Measurements from ENCODE around the gene ZG16. TPM values are rescaled to one million over a fixed set of nuclear protein-coding genes. Genes with fewer than 3 reads are reported as not detected.

ZG16 gene
- total and polyA plus RNA-seq, 2 of the 8 experiments (the other 6 are each of a cell fraction or from before 2014, with no cell fraction given), result not detected

DNA sequence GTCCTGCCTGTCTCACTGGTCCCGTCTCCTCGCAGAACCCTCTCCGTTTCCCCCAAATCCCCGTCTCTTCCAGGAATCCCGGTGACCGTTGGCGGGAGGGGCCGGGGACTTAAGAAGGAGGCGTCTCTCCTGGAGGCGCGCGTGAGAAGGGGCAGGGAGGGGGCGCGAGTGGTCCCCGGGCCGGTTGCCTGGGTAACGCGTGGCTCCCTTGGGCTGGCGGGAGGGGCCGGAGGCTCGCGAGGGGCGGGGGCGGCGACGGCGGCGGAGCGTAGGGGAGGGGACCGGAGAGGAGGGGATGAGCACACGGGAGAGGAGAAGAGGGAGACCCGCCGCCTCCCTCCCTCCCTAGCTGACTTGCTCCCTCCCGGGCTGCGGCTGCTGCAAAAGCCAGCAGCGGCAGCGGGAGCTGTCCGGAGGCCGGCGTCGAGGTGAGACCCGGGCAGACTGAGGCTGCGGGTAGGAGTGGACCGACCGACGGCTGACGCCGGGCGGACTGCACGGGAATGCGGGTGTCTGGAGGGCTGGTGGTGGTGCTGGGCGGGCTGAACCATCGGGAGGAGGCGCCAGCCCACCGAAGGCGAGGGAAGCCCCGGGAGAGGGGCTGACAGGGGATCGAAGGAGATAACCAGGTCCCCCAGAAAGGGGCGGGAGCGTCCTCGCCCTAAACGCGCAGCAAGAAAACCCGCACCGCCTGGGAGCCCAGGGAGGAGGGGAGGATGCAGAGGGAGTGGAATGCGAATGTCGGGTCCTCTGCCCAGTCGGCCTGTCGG lies 34.0 kb downstream of the ZG16 start, which contains the start of gene PRRT2 (continued):
- no peak for TF ChIP-seq JUND (IDR thresholded peaks at IDR 0.05; ENCODE audit: low read length)
- no peak for TF ChIP-seq CBX8 (IDR thresholded peaks at IDR 0.05; ENCODE audit: borderline replicate concordance, low read depth, low read length)
- TF ChIP-seq TAF1 (IDR thresholded peaks at IDR 0.05; ENCODE audit: low read depth, low read length), result no peak
- no peak for TF ChIP-seq CREB1 (IDR thresholded peaks at IDR 0.05)
- peak in 1 of 2 experiments; percentile 50; a peak in 2 of 4 replicates for TF ChIP-seq SIN3A (conservative IDR thresholded peaks at IDR 0.05 in 1 of 2, IDR thresholded peaks at IDR 0.05 in 1 of 2; ENCODE audit: low read depth in 1 of 2, low read length in 2 of 2)
- TF ChIP-seq, protein P1, sequence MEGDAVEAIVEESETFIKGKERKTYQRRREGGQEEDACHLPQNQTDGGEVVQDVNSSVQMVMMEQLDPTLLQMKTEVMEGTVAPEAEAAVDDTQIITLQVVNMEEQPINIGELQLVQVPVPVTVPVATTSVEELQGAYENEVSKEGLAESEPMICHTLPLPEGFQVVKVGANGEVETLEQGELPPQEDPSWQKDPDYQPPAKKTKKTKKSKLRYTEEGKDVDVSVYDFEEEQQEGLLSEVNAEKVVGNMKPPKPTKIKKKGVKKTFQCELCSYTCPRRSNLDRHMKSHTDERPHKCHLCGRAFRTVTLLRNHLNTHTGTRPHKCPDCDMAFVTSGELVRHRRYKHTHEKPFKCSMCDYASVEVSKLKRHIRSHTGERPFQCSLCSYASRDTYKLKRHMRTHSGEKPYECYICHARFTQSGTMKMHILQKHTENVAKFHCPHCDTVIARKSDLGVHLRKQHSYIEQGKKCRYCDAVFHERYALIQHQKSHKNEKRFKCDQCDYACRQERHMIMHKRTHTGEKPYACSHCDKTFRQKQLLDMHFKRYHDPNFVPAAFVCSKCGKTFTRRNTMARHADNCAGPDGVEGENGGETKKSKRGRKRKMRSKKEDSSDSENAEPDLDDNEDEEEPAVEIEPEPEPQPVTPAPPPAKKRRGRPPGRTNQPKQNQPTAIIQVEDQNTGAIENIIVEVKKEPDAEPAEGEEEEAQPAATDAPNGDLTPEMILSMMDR (IDR thresholded peaks at IDR 0.05; ENCODE audit: control extremely low read depth in 1 of 3, insufficient read depth in 1 of 3, low read depth in 1 of 3, low read length in 3 of 3), result no peak
- no peak for TF ChIP-seq BACH1 (IDR thresholded peaks at IDR 0.05; ENCODE audit: low read length)
- no peak for TF ChIP-seq SP2 (IDR thresholded peaks at IDR 0.05; ENCODE audit: low read length)
- TF ChIP-seq, protein P2, sequence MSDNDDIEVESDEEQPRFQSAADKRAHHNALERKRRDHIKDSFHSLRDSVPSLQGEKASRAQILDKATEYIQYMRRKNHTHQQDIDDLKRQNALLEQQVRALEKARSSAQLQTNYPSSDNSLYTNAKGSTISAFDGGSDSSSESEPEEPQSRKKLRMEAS (IDR thresholded peaks at IDR 0.05), result no peak
- TF ChIP-seq TAF7 (optimal IDR thresholded peaks at IDR 0.05; ENCODE audit: borderline replicate concordance, low read depth, low read length), result no peak
- no peak for TF ChIP-seq SIRT6 (IDR thresholded peaks at IDR 0.05; ENCODE audit: low read length)
- TF ChIP-seq CEBPB (IDR thresholded peaks at IDR 0.05; ENCODE audit: low read depth, low read length), result no peak
- TF ChIP-seq POU5F1 (IDR thresholded peaks at IDR 0.05; ENCODE audit: low read depth, low read length), result no peak
- no peak for TF ChIP-seq RAD21 (IDR thresholded peaks at IDR 0.05 in 1 of 2, conservative IDR thresholded peaks at IDR 0.05 in 1 of 2; ENCODE audit: low read depth in 2 of 2, low read length in 2 of 2)
- TF ChIP-seq NANOG (IDR thresholded peaks at IDR 0.05; ENCODE audit: insufficient read depth, low read depth, low read length, poor library complexity, severe bottlenecking), result no peak
- no peak for TF ChIP-seq MAFK (IDR thresholded peaks at IDR 0.05; ENCODE audit: low read depth, low read length)
- TF ChIP-seq RFX5 (IDR thresholded peaks at IDR 0.05; ENCODE audit: borderline replicate concordance, low read depth, low read length), result no peak
- TF ChIP-seq CHD2 (IDR thresholded peaks at IDR 0.05; ENCODE audit: low read length), result no peak
- no peak for TF ChIP-seq KDM1A (IDR thresholded peaks at IDR 0.05; ENCODE audit: borderline replicate concordance, low read length)
- peak; percentile 88 for TF ChIP-seq SAP30 (IDR thresholded peaks at IDR 0.05; ENCODE audit: insufficient read depth, insufficient replicate concordance, low read length)
- TF ChIP-seq RXRA (IDR thresholded peaks at IDR 0.05; ENCODE audit: insufficient read depth, low read depth, low read length), result no peak
- no peak for TF ChIP-seq HDAC6 (IDR thresholded peaks at IDR 0.05; ENCODE audit: low read depth, low read length)
